ENCODE measurements around the gene LSP1.

The LSP1 gene

GRCh38 chr11:1838077-1838425 lies 14.8 kb upstream of the LSP1 start:
- no peak for DNase-seq

- no peak for DNase-seq
Observed at GRCh38 chr11:1838426-1839144, 14.3 kb upstream of the LSP1 start, which contains the start of gene TNNI2. Gene TNNI2 (plus strand): TSS chr11:1838981. CDS start chr11:1839697, 716 bp downstream.

GRCh38 chr11:1839204-1839923 lies 13.5 kb upstream of the LSP1 start:
- no peak for DNase-seq

GRCh38 chr11:1839924-1840779 lies 12.7 kb upstream of the LSP1 start:
- no peak for DNase-seq

GRCh38 chr11:1840780-1841480 lies 12.0 kb upstream of the LSP1 start:
- no peak for DNase-seq

GRCh38 chr11:1841511-1842148 lies 11.3 kb upstream of the LSP1 start:
- DNase-seq, result no peak

GRCh38 chr11:1842149-1843097 lies 10.5 kb upstream of the LSP1 start:
- DNase-seq, result no peak

GRCh38 chr11:1843098-1843473 lies 9.8 kb upstream of the LSP1 start:
- DNase-seq, result no peak

- no peak for DNase-seq
Observed at GRCh38 chr11:1843796-1844195, 9.1 kb upstream of the LSP1 start.

- DNase-seq, result peak; percentile 21 to 23
Observed at GRCh38 chr11:1844221-1845094, 8.4 kb upstream of the LSP1 start.

- DNase-seq, result no peak
Observed at GRCh38 chr11:1845095-1845429, 7.8 kb upstream of the LSP1 start.

GRCh38 chr11:1845561-1846452 lies 7.1 kb upstream of the LSP1 start:
- no peak for DNase-seq

- DNase-seq, result no peak
Observed at GRCh38 chr11:1846453-1846932, 6.4 kb upstream of the LSP1 start.

GRCh38 chr11:1847006-1847735 lies 5.7 kb upstream of the LSP1 start:
- DNase-seq, result no peak

GRCh38 chr11:1847926-1848639 lies 4.8 kb upstream of the LSP1 start:
- no peak for DNase-seq

- no peak for DNase-seq
Observed at GRCh38 chr11:1848640-1849430, 4.0 kb upstream of the LSP1 start.
